Activated CD8-positive, alpha-beta memory T cell treated with anti-CD3 and anti-CD28 coated beads, Interleukin-2, amount 50 U/mL, for 48 hours (primary cell): Measurements from ENCODE around the gene CEACAM20.
"Not testable (repeated sequence)": the region's sequence is repeated elsewhere in the genome, so short reads cannot be mapped to it uniquely, and the experiment has no call there.

Experiments
- DNase-seq: peaks from one replicate; pipeline ENCODE4 v3.0.0-alpha.2; 2020

CEACAM20 gene

GRCh38 chr19:44468730-44469129 is 60.7 kb downstream of the CEACAM20 start:
- DNase-seq = not testable (repeated sequence)

- not testable (repeated sequence) for DNase-seq
These were observed 66.7 kb downstream of the CEACAM20 start for GRCh38 chr19:44462600-44463286.
